ENCODE data around the gene CDC42EP3. TPM values are rescaled to one million over a fixed set of nuclear protein-coding genes. Genes with fewer than 3 reads are reported as not detected.

The CDC42EP3 gene
- total RNA-seq, 8 experiments from 2014 or later: 0.63 to 32.1 (median 11.1) TPM

- no peak overlapping the region for H3K27ac ChIP-seq
These were observed 43.7 kb downstream of the CDC42EP3 start for GRCh38 chr2:37627710-37628109.

GRCh38 chr2:37625796-37626571 is 45.5 kb downstream of the CDC42EP3 start:
- Histone ChIP-seq H3K27ac (no peak overlapping the region), H3K4me3 (no peak overlapping the region), H3K4me1 (replicated peaks in 1 of 2) (peaks cover 0 to 4% of the 10 kb centered on the region in 2 donors)
- ATAC-seq (replicated peaks in 6 of 8): peak in 5 of 8 experiments; percentile 28 to 59 (median 51)
- 45 to 95% (median 82%) methylated on average over 1 to 9 of the region's 11 CpGs; no CpG with 5 or more reads in 3 of the 10 experiments for whole genome bisulfite sequencing, 10 experiments
- in situ Hi-C loops (cut with MboI; ENCODE audit: low pct_unique_long_range_greater_than_20kb in 2 of 9, low sequenced_read_pairs in 9 of 9, unreplicated experiment in 9 of 9): no loop called here

More at GRCh38 chr2:37627710-37628109, 43.7 kb downstream of the CDC42EP3 start:
- Histone ChIP-seq H3K4me3 (no peak overlapping the region), H3K4me1 (replicated peaks in 1 of 2) (peaks cover 0 to 4% of the 10 kb centered on the region in 2 donors)
- ATAC-seq (replicated peaks in 6 of 8): no peak
- in situ Hi-C loops (cut with MboI; ENCODE audit: low pct_unique_long_range_greater_than_20kb in 2 of 9, low sequenced_read_pairs in 9 of 9, unreplicated experiment in 9 of 9): no loop called here

GRCh38 chr2:37625156-37625555 is 46.3 kb downstream of the CDC42EP3 start:
- peak in 3 of 8 experiments; percentile 11 to 30 (median 22) for ATAC-seq (replicated peaks in 6 of 8)
- no peak overlapping the region for H3K27ac ChIP-seq
- in situ Hi-C loops (cut with MboI; ENCODE audit: low pct_unique_long_range_greater_than_20kb in 2 of 9, low sequenced_read_pairs in 9 of 9, unreplicated experiment in 9 of 9): no loop called here
- H3K4me1 ChIP-seq (replicated peaks in 1 of 2): peaks cover 0 to 4% of the 10 kb centered on the region in 2 donors
- H3K4me3 ChIP-seq: no peak overlapping the region

GRCh38 chr2:37623971-37624900 is 47.2 kb downstream of the CDC42EP3 start:
- in situ Hi-C loops (cut with MboI; ENCODE audit: low pct_unique_long_range_greater_than_20kb in 2 of 9, low sequenced_read_pairs in 9 of 9, unreplicated experiment in 9 of 9): no loop called here
- peaks cover 0 to 4% of the 10 kb centered on the region in 2 donors for H3K4me1 ChIP-seq (replicated peaks in 1 of 2)
- no peak overlapping the region for H3K4me3 ChIP-seq
- WGBS, 10 experiments: 32 to 93% (median 82%) methylated on average over 2 to 8 of the region's 8 CpGs
- no peak overlapping the region for H3K27ac ChIP-seq
- ATAC-seq (replicated peaks in 6 of 8): peak in 3 of 8 experiments; percentile 24 to 84 (median 70)

- no peak for ATAC-seq (replicated peaks in 6 of 8)
- Histone ChIP-seq H3K4me3 (no peak overlapping the region), H3K27ac (no peak overlapping the region), H3K4me1 (replicated peaks in 1 of 2) (peaks cover 0 to 4% of the 10 kb centered on the region in 2 donors)
- in situ Hi-C loops (cut with MboI; ENCODE audit: low pct_unique_long_range_greater_than_20kb in 2 of 9, low sequenced_read_pairs in 9 of 9, unreplicated experiment in 9 of 9): no loop called here
These were observed 48.0 kb downstream of the CDC42EP3 start for GRCh38 chr2:37623406-37623805.

GRCh38 chr2:37622450-37623100 is 48.9 kb downstream of the CDC42EP3 start:
- H3K4me3 ChIP-seq: no peak overlapping the region
- H3K27ac ChIP-seq: no peak overlapping the region
- in situ Hi-C loops (cut with MboI; ENCODE audit: low pct_unique_long_range_greater_than_20kb in 2 of 9, low sequenced_read_pairs in 9 of 9, unreplicated experiment in 9 of 9): no loop called here
- WGBS, 10 experiments: 82 to 100% (median 90%) methylated on average over 1 to 4 of the region's 4 CpGs; no CpG with 5 or more reads in 1 of the 10 experiments
- no peak for ATAC-seq (replicated peaks in 6 of 8)
- H3K4me1 ChIP-seq (replicated peaks in 1 of 2): peaks cover 0 to 4% of the 10 kb centered on the region in 2 donors

GRCh38 chr2:37621199-37621598 is 50.2 kb downstream of the CDC42EP3 start:
- in situ Hi-C loops (cut with MboI; ENCODE audit: low pct_unique_long_range_greater_than_20kb in 2 of 9, low sequenced_read_pairs in 9 of 9, unreplicated experiment in 9 of 9): no loop called here
- WGBS, 10 experiments: 50 to 100% (median 60%) methylated on average over 1 of the region's 1 CpG; no CpG with 5 or more reads in 2 of the 10 experiments
- Histone ChIP-seq H3K4me1 (replicated peaks in 1 of 2) (peaks cover 0 to 4% of the 10 kb centered on the region in 2 donors), H3K27ac (no peak overlapping the region), H3K4me3 (no peak overlapping the region)
- ATAC-seq (replicated peaks in 6 of 8): no peak

GRCh38 chr2:37619959-37620300 is 51.5 kb downstream of the CDC42EP3 start:
- Histone ChIP-seq H3K4me3 (no peak overlapping the region), H3K27ac (no peak overlapping the region), H3K4me1 (replicated peaks in 1 of 2) (no peaks in the 10 kb centered on the region)
- in situ Hi-C loops (cut with MboI; ENCODE audit: low pct_unique_long_range_greater_than_20kb in 2 of 9, low sequenced_read_pairs in 9 of 9, unreplicated experiment in 9 of 9): no loop called here
- peak in 1 of 8 experiments; percentile 28 for ATAC-seq (replicated peaks in 6 of 8)

GRCh38 chr2:37619230-37619958 is 52.0 kb downstream of the CDC42EP3 start:
- H3K4me3 ChIP-seq: no peak overlapping the region
- H3K4me1 ChIP-seq (replicated peaks in 1 of 2): no peaks in the 10 kb centered on the region
- no peak overlapping the region for H3K27ac ChIP-seq
- no peak for ATAC-seq (replicated peaks in 6 of 8)
- in situ Hi-C loops (cut with MboI; ENCODE audit: low pct_unique_long_range_greater_than_20kb in 2 of 9, low sequenced_read_pairs in 9 of 9, unreplicated experiment in 9 of 9): no loop called here
- 17 to 100% (median 84%) methylated on average over 1 to 7 of the region's 7 CpGs for WGBS, 10 experiments

- no peak overlapping the region for H3K4me3 ChIP-seq
- in situ Hi-C loops (cut with MboI; ENCODE audit: low pct_unique_long_range_greater_than_20kb in 2 of 9, low sequenced_read_pairs in 9 of 9, unreplicated experiment in 9 of 9): no loop called here
- no peaks in the 10 kb centered on the region for H3K4me1 ChIP-seq (replicated peaks in 1 of 2)
- no peak overlapping the region for H3K27ac ChIP-seq
- 67 to 100% (median 92%) methylated on average over 1 to 3 of the region's 3 CpGs; no CpG with 5 or more reads in 4 of the 10 experiments for WGBS, 10 experiments
- ATAC-seq (replicated peaks in 6 of 8): no peak
These were observed 53.1 kb downstream of the CDC42EP3 start for GRCh38 chr2:37618326-37618725.

GRCh38 chr2:37617119-37617892 is 54.1 kb downstream of the CDC42EP3 start:
- Histone ChIP-seq H3K4me3 (no peak overlapping the region), H3K27ac (no peak overlapping the region), H3K4me1 (replicated peaks in 1 of 2) (no peaks in the 10 kb centered on the region)
- WGBS, 10 experiments: 70 to 100% (median 90%) methylated on average over 2 to 13 of the region's 14 CpGs
- in situ Hi-C loops (cut with MboI; ENCODE audit: low pct_unique_long_range_greater_than_20kb in 2 of 9, low sequenced_read_pairs in 9 of 9, unreplicated experiment in 9 of 9): no loop called here
- no peak for ATAC-seq (replicated peaks in 6 of 8)

- no peak overlapping the region for H3K4me3 ChIP-seq
- 75 to 100% (median 92%) methylated on average over 1 to 2 of the region's 2 CpGs; no CpG with 5 or more reads in 2 of the 10 experiments for WGBS, 10 experiments
- ATAC-seq (replicated peaks in 6 of 8): no peak
- in situ Hi-C loops (cut with MboI; ENCODE audit: low pct_unique_long_range_greater_than_20kb in 2 of 9, low sequenced_read_pairs in 9 of 9, unreplicated experiment in 9 of 9): no loop called here
- H3K27ac ChIP-seq: no peak overlapping the region
- H3K4me1 ChIP-seq (replicated peaks in 1 of 2): no peaks in the 10 kb centered on the region
These were observed 54.8 kb downstream of the CDC42EP3 start for GRCh38 chr2:37616677-37617005.

Data from motor neuron (in vitro differentiated cells).